Caco-2 (cell line): ENCODE results near the gene MBP. TPM values are rescaled to one million over a fixed set of nuclear protein-coding genes. Genes with fewer than 3 reads are reported as not detected.

Experiments used
- BruUV-seq: library from RNA; stranded (reverse); fragments of 400-500 nt; replicated peaks from 2 replicates; lab custom pipeline; 2021; lab: Mats Ljungman, UMichigan
- CTCF ChIA-PET: fragments of 300-600 bp; sonication (Branson Sonifier 250); formaldehyde crosslinking; loops from one replicate; lab custom pipeline; 2022; ENCODE audit warnings: antibody characterized with exemption; lab: Charles Lee
- POLR2A ChIA-PET: fragments of 300-600 bp; sonication (Branson Sonifier 250); formaldehyde crosslinking; loops from one replicate; lab custom pipeline; 2022; ENCODE audit warnings: antibody characterized with exemption; lab: Charles Lee
- DNase-seq, 2 experiments: peaks; one replicate each; pipeline versions ENCODE4 v3.0.0 to v3.0.0-alpha.2; 2020 to 2022
- H3K27me3 ChIP-seq: replicated peaks from 2 replicates; pipeline ENCODE4 v1.6.0; 2011; ENCODE audit warnings: low read length; ENCODE audit not compliant: control insufficient read depth, insufficient read depth
- H3K36me3 ChIP-seq: 2 replicates; pipeline ENCODE4 v1.5.1; 2011; ENCODE audit warnings: low read length; ENCODE audit not compliant: control insufficient read depth, insufficient read depth
- H3K4me1 ChIP-seq: fragments of 250-450 bp; sonication (Bioruptor Pico); 2 replicates; pipeline ENCODE4 v1.5.1; 2020; ENCODE audit warnings: mild to moderate bottlenecking
- H3K4me3 ChIP-seq: 2 replicates; pipeline ENCODE4 v1.5.1; 2011; ENCODE audit warnings: low read depth, mild to moderate bottlenecking, control low read depth, low read length
- H3K9me3 ChIP-seq: fragments of 250-450 bp; sonication (Bioruptor Pico); 2 replicates; pipeline ENCODE4 v1.5.1; 2020; ENCODE audit warnings: mild to moderate bottlenecking, moderate library complexity
- H3K27ac Mint-ChIP-seq: one replicate; pipeline ENCODE4 v1.8.0; 2022; ENCODE audit warnings: mixed read lengths; ENCODE audit not compliant: unreplicated experiment
- H3K27me3 Mint-ChIP-seq: one replicate; pipeline ENCODE4 v1.8.0; 2022; ENCODE audit warnings: mixed read lengths; ENCODE audit not compliant: insufficient read depth, unreplicated experiment
- H3K36me3 Mint-ChIP-seq: one replicate; pipeline ENCODE4 v1.8.0; 2022; ENCODE audit warnings: mild to moderate bottlenecking, mixed read lengths; ENCODE audit not compliant: insufficient read depth, unreplicated experiment
- H3K4me1 Mint-ChIP-seq: one replicate; pipeline ENCODE4 v1.8.0; 2022; ENCODE audit warnings: low read depth, mixed read lengths; ENCODE audit not compliant: unreplicated experiment
- H3K4me3 Mint-ChIP-seq: one replicate; pipeline ENCODE4 v1.8.0; 2022; ENCODE audit warnings: mild to moderate bottlenecking, moderate library complexity, mixed read lengths; ENCODE audit not compliant: unreplicated experiment
- H3K9me3 Mint-ChIP-seq: one replicate; pipeline ENCODE4 v1.8.0; 2022; ENCODE audit warnings: mixed read lengths; ENCODE audit not compliant: unreplicated experiment
- intact Hi-C: fragments of 100-400 bp; cut with micrococcal nuclease; formaldehyde crosslinking; loops from one replicate; pipeline ENCODE4 v1.10.0; 2022; ENCODE audit not compliant: unreplicated experiment
- total RNA-seq: library from RNA; stranded (reverse); gene quantifications from 2 replicates; pipeline ENCODE4 v1.2.3, GENCODE V29; 2022
- TF ChIP-seq, protein P1 (sequence below), 2 experiments: fragments of 200-600 bp in 1 of 2; IDR thresholded peaks; 1 replicate in 1 of 2; 2 replicates in 1 of 2; pipeline versions ENCODE4 v1.5.1 to v1.8.0; 2011 to 2022; ENCODE audit warnings: antibody characterized with exemption in 1 of 2, control low read depth in 1 of 2, inconsistent platforms in 1 of 2, low read depth in 1 of 2, low read length in 1 of 2, mild to moderate bottlenecking in 1 of 2, moderate library complexity in 1 of 2; ENCODE audit not compliant: insufficient read depth in 1 of 2, severe bottlenecking in 1 of 2, unreplicated experiment in 1 of 2

The MBP gene
- total RNA-seq, 1 experiment from 2014 or later: 11.4 TPM

DNA sequence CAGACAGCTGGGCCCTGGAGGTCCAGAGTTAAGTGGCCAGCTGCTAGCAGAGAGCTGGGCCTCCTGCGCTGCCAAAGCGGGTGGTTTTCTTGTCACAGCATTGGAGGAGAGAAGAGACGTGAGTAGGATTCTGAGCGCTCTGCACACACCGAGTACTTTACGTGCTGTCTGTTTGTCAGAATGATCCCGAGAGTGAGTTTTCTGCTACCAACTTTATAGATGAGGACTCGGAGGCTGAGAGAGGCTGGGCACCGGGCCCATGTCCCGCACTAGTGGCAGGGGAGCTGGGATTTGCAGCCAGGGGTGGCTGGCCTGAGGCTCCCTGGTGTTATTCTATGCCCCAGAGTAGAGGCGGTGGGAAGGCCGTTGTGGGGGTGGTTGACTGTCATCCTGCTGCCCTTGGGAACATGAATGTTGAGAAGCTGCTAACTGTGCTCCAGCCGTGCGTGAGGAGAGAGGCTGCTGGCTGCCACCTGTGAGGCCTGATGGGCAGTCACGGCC lies 36.3 kb upstream of the MBP start:
- Histone ChIP-seq H3K4me3 (no peak overlapping the region), H3K27me3 (no peaks in the 10 kb centered on the region), H3K4me1 (no peaks in the 10 kb centered on the region), H3K9me3 (no peaks in the 10 kb centered on the region), H3K36me3 (no peaks in the 10 kb centered on the region)
- Mint-ChIP-seq H3K9me3 (no peaks in the 10 kb centered on the region), H3K36me3 (no peaks in the 10 kb centered on the region), H3K27me3 (peaks cover 4% of the 10 kb centered on the region), H3K27ac (no peak overlapping the region), H3K4me1 (no peaks in the 10 kb centered on the region), H3K4me3 (no peak overlapping the region)
- intact Hi-C loops: no loop called here
- ChIA-PET CTCF (no interaction called here), POLR2A (no interaction called here)
- DNase-seq: no peak
- TF ChIP-seq, protein P1, sequence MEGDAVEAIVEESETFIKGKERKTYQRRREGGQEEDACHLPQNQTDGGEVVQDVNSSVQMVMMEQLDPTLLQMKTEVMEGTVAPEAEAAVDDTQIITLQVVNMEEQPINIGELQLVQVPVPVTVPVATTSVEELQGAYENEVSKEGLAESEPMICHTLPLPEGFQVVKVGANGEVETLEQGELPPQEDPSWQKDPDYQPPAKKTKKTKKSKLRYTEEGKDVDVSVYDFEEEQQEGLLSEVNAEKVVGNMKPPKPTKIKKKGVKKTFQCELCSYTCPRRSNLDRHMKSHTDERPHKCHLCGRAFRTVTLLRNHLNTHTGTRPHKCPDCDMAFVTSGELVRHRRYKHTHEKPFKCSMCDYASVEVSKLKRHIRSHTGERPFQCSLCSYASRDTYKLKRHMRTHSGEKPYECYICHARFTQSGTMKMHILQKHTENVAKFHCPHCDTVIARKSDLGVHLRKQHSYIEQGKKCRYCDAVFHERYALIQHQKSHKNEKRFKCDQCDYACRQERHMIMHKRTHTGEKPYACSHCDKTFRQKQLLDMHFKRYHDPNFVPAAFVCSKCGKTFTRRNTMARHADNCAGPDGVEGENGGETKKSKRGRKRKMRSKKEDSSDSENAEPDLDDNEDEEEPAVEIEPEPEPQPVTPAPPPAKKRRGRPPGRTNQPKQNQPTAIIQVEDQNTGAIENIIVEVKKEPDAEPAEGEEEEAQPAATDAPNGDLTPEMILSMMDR (IDR thresholded peaks at IDR 0.05; ENCODE audit: insufficient read depth in 1 of 2, low read depth in 1 of 2, low read length in 1 of 2, severe bottlenecking in 1 of 2, unreplicated experiment in 1 of 2): no peak
- BruUV-seq: no TSS peak

DNA sequence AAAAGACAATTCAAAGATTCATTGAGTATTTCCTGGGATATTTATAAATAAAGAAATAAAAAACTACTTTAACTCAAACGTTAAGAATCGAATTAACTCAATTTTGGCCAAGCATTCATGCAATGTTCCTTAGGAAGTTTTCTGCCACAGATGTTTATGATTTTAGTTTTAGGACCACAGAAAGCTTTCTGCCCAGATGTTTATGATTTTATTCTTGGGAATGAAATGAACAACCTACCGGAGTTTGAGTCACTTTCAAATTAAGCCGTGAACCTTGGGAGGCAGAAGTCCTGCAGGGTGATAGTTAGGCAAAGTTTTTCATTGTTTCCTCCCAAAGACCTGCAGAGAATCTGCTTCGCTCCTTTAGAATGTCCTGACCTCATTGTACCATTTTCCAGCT lies 34.7 kb upstream of the MBP start:
- TF ChIP-seq, protein P1 (IDR thresholded peaks at IDR 0.05; ENCODE audit: insufficient read depth in 1 of 2, low read depth in 1 of 2, low read length in 1 of 2, severe bottlenecking in 1 of 2, unreplicated experiment in 1 of 2): no peak
- ChIA-PET POLR2A (no interaction called here), CTCF (no interaction called here)
- no peaks in the 10 kb centered on the region for H3K9me3 Mint-ChIP-seq
- H3K27ac Mint-ChIP-seq: no peak overlapping the region
- no peaks in the 10 kb centered on the region for H3K9me3 ChIP-seq
- no peak overlapping the region for H3K4me3 Mint-ChIP-seq
- no peaks in the 10 kb centered on the region for H3K4me1 ChIP-seq
- DNase-seq: no peak
- H3K4me1 Mint-ChIP-seq: no peaks in the 10 kb centered on the region
- intact Hi-C loops: no loop called here
- no peaks in the 10 kb centered on the region for H3K36me3 ChIP-seq
- H3K36me3 Mint-ChIP-seq: no peaks in the 10 kb centered on the region
- BruUV-seq: no TSS peak
- H3K4me3 ChIP-seq: no peak overlapping the region
- peaks cover 4% of the 10 kb centered on the region for H3K27me3 Mint-ChIP-seq
- no peaks in the 10 kb centered on the region for H3K27me3 ChIP-seq

DNA sequence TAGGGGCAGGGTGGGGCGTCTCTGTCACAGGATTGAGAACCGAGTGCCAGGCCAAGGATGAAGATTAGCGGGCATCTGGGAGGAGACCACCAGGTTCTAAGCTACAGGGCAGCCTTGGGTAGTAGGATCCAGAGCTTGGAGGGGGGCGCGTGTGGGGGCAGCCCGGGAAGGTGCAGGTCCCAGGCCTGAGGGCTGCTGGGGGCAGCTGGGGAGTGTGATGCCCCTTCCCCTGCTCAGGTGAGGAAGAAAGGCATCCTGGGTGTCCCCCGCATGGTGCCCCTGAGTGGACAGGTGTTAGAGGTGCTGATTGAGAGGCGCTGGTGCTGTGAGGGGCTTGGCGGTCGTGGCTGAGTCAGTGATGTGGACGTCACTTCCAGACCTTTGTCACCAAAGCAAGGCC lies 33.9 kb upstream of the MBP start:
- intact Hi-C loops: no loop called here
- H3K4me3 ChIP-seq: no peak overlapping the region
- TF ChIP-seq, protein P1 (IDR thresholded peaks at IDR 0.05; ENCODE audit: insufficient read depth in 1 of 2, low read depth in 1 of 2, low read length in 1 of 2, severe bottlenecking in 1 of 2, unreplicated experiment in 1 of 2): no peak
- no peaks in the 10 kb centered on the region for H3K36me3 Mint-ChIP-seq
- H3K27ac Mint-ChIP-seq: no peak overlapping the region
- no peak for DNase-seq
- H3K9me3 Mint-ChIP-seq: no peaks in the 10 kb centered on the region
- H3K36me3 ChIP-seq: no peaks in the 10 kb centered on the region
- CTCF ChIA-PET: no interaction called here
- no TSS peak for BruUV-seq
- no peaks in the 10 kb centered on the region for H3K4me1 ChIP-seq
- POLR2A ChIA-PET: no interaction called here
- no peak overlapping the region for H3K4me3 Mint-ChIP-seq
- H3K27me3 Mint-ChIP-seq: peaks cover 4% of the 10 kb centered on the region
- no peaks in the 10 kb centered on the region for H3K27me3 ChIP-seq
- no peaks in the 10 kb centered on the region for H3K4me1 Mint-ChIP-seq
- H3K9me3 ChIP-seq: no peaks in the 10 kb centered on the region
